Measurements from ENCODE around the gene SEMA3B.

The SEMA3B gene

DNA sequence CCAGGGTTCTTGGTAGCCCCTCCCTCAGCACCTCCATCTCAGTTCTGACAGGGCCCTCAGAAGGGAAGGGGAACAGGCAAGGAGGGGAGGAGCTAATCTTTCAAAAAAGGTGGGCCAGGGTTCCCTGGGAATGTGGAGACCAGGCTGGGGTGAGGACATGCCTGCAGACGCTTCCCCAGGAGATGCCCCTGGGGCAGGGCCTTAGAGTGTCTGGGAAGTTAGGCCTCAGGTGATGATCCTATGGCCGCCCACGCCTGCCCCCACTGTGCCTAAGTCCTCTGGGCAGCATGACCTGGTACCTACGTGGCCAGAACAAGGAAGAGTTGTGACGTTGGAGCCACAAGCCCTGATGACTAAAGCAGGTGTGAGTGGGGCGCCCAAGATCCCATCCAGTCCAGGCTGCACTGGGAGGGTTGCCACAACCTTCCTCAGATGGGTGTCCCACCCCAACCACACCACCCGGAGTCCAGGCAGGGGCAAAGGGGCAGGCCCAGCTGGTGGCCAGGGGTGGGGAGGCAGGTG lies 3.9 kb upstream of the SEMA3B start:
- no peaks in the 10 kb centered on the region for H3F3A ChIP-seq (ENCODE audit: insufficient read depth, low read length)
- no peaks in the 10 kb centered on the region for H3K9me3 ChIP-seq (replicated peaks; ENCODE audit: insufficient read depth, low read length)
- no peak overlapping the region for H3K9ac ChIP-seq (ENCODE audit: low read length)
- H3K79me2 ChIP-seq (ENCODE audit: low read length) = no peaks in the 10 kb centered on the region
- no peaks in the 10 kb centered on the region for H4K20me1 ChIP-seq (ENCODE audit: insufficient read depth, low read length)
- TF ChIP-seq EZH2phosphoT487 (IDR thresholded peaks at IDR 0.05; ENCODE audit: low read length) (no peak), EZH2 (optimal IDR thresholded peaks at IDR 0.05; ENCODE audit: low read depth, low read length) (no peak)
- TF ChIP-seq, protein P1, sequence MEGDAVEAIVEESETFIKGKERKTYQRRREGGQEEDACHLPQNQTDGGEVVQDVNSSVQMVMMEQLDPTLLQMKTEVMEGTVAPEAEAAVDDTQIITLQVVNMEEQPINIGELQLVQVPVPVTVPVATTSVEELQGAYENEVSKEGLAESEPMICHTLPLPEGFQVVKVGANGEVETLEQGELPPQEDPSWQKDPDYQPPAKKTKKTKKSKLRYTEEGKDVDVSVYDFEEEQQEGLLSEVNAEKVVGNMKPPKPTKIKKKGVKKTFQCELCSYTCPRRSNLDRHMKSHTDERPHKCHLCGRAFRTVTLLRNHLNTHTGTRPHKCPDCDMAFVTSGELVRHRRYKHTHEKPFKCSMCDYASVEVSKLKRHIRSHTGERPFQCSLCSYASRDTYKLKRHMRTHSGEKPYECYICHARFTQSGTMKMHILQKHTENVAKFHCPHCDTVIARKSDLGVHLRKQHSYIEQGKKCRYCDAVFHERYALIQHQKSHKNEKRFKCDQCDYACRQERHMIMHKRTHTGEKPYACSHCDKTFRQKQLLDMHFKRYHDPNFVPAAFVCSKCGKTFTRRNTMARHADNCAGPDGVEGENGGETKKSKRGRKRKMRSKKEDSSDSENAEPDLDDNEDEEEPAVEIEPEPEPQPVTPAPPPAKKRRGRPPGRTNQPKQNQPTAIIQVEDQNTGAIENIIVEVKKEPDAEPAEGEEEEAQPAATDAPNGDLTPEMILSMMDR (IDR thresholded peaks at IDR 0.05; ENCODE audit: low read length) = no peak
- H2AFZ ChIP-seq (ENCODE audit: low read length) = no peak overlapping the region
- H3K27ac ChIP-seq (ENCODE audit: low read length) = no peak overlapping the region
- H3K9me2 ChIP-seq (replicated peaks; ENCODE audit: insufficient read depth, low read length) = no peaks in the 10 kb centered on the region
- no peaks in the 10 kb centered on the region for H3K36me3 ChIP-seq (replicated peaks; ENCODE audit: insufficient read depth, low read length)
- peaks cover 6% of the 10 kb centered on the region; the same call in 1 of the 2 replicates for H3K4me1 ChIP-seq (ENCODE audit: low read length)
- H3K4me2 ChIP-seq (ENCODE audit: low read depth, low read length) = no peak overlapping the region
- H3K27me3 ChIP-seq (replicated peaks; ENCODE audit: insufficient read depth, low read length) = peaks cover 50% of the 10 kb centered on the region
- H3K4me3 ChIP-seq (ENCODE audit: low read length) = no peak overlapping the region
- DNase-seq = no peak

DNA sequence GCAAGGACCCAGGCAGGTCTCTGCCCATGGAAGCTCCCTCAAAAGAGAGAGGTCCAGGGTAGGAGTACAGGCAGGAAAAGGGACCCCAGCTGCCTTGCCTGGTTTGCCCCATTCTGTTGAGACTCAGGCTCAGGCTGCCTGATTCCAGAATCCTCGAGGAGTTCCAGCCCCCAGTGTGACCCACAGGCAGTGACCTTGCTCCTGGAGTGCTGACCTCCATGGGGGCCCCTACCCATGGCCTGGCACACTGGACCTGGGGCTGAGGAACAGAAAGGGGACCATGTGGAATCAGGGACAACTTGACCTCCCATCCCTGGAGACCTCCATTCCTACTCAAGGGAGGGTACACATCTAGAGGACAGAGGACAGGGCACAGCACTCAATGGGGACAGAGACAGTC lies 3.4 kb upstream of the SEMA3B start:
- Histone ChIP-seq H3K4me1 (ENCODE audit: low read length) (peaks cover 4% of the 10 kb centered on the region; the same call in 1 of the 2 replicates), H3K9ac (ENCODE audit: low read length) (no peak overlapping the region)

GRCh38 chr3:50266017-50266416 lies 2.9 kb upstream of the SEMA3B start:
- no peak overlapping the region for H3K4me2 ChIP-seq (ENCODE audit: low read depth, low read length)
- no peaks in the 10 kb centered on the region for H3K9me2 ChIP-seq (replicated peaks; ENCODE audit: insufficient read depth, low read length)
- peaks cover 59% of the 10 kb centered on the region for H3K27me3 ChIP-seq (replicated peaks; ENCODE audit: insufficient read depth, low read length)
- no peaks in the 10 kb centered on the region for H4K20me1 ChIP-seq (ENCODE audit: insufficient read depth, low read length)
- no peaks in the 10 kb centered on the region for H3K79me2 ChIP-seq (ENCODE audit: low read length)
- no peak overlapping the region for H3K4me3 ChIP-seq (ENCODE audit: low read length)
- no peak overlapping the region for H3K9ac ChIP-seq (ENCODE audit: low read length)
- no peak overlapping the region for H3K27ac ChIP-seq (ENCODE audit: low read length)
- H3K9me3 ChIP-seq (replicated peaks; ENCODE audit: insufficient read depth, low read length) = no peaks in the 10 kb centered on the region
- no peaks in the 10 kb centered on the region for H3K36me3 ChIP-seq (replicated peaks; ENCODE audit: insufficient read depth, low read length)
- H3K4me1 ChIP-seq (ENCODE audit: low read length) = no peaks in the 10 kb centered on the region
- no peak for TF ChIP-seq EZH2phosphoT487 (IDR thresholded peaks at IDR 0.05; ENCODE audit: low read length)
- TF ChIP-seq, protein P1 (IDR thresholded peaks at IDR 0.05; ENCODE audit: low read length) = no peak
- no peak for TF ChIP-seq EZH2 (optimal IDR thresholded peaks at IDR 0.05; ENCODE audit: low read depth, low read length)
- H3F3A ChIP-seq (ENCODE audit: insufficient read depth, low read length) = no peaks in the 10 kb centered on the region
- H2AFZ ChIP-seq (ENCODE audit: low read length) = no peak overlapping the region
- DNase-seq = no peak

More for the DNA sequence above, 3.4 kb upstream of the SEMA3B start:
- Histone ChIP-seq H3K27me3 (replicated peaks; ENCODE audit: insufficient read depth, low read length) (peaks cover 55% of the 10 kb centered on the region), H3K4me3 (ENCODE audit: low read length) (no peak overlapping the region), H3K9me3 (replicated peaks; ENCODE audit: insufficient read depth, low read length) (no peaks in the 10 kb centered on the region), H4K20me1 (ENCODE audit: insufficient read depth, low read length) (no peaks in the 10 kb centered on the region), H3K9me2 (replicated peaks; ENCODE audit: insufficient read depth, low read length) (no peaks in the 10 kb centered on the region), H3K79me2 (ENCODE audit: low read length) (no peaks in the 10 kb centered on the region), H3K4me2 (ENCODE audit: low read depth, low read length) (no peak overlapping the region), H3K36me3 (replicated peaks; ENCODE audit: insufficient read depth, low read length) (no peaks in the 10 kb centered on the region), H2AFZ (ENCODE audit: low read length) (no peak overlapping the region), H3K27ac (ENCODE audit: low read length) (no peak overlapping the region), H3F3A (ENCODE audit: insufficient read depth, low read length) (no peaks in the 10 kb centered on the region)
- TF ChIP-seq, protein P1 (IDR thresholded peaks at IDR 0.05; ENCODE audit: low read length) = no peak
- TF ChIP-seq EZH2 (optimal IDR thresholded peaks at IDR 0.05; ENCODE audit: low read depth, low read length) (no peak), EZH2phosphoT487 (IDR thresholded peaks at IDR 0.05; ENCODE audit: low read length) (no peak)
- DNase-seq = no peak
